IPS-18a (cell line): ENCODE results near the gene AHNAK2.

Experiments
- H3K27ac ChIP-seq: one replicate; pipeline ENCODE4 v1.5.1; 2013; ENCODE audit warnings: low read length
- H3K27me3 ChIP-seq: one replicate; pipeline ENCODE4 v1.6.1; 2013; ENCODE audit warnings: mild to moderate bottlenecking, low read length; ENCODE audit not compliant: control insufficient read depth, insufficient read depth
- H3K36me3 ChIP-seq: one replicate; pipeline ENCODE4 v1.6.1; 2013; ENCODE audit warnings: low read depth, low read length; ENCODE audit not compliant: control insufficient read depth
- H3K4me1 ChIP-seq: one replicate; pipeline ENCODE4 v1.6.1; 2013; ENCODE audit warnings: low read depth, low read length; ENCODE audit not compliant: control insufficient read depth
- H3K4me3 ChIP-seq: one replicate; pipeline ENCODE4 v1.5.1; 2013; ENCODE audit warnings: low read length
- H3K9ac ChIP-seq: one replicate; pipeline ENCODE4 v1.6.1; 2013; ENCODE audit warnings: mild to moderate bottlenecking, low read length, moderate library complexity
- H3K9me3 ChIP-seq: one replicate; pipeline ENCODE4 v1.6.1; 2013; ENCODE audit warnings: low read depth, low read length; ENCODE audit not compliant: control insufficient read depth

AHNAK2 gene

GRCh38 chr14:105019861-105020814 lies 42.0 kb upstream of the AHNAK2 start:
- Histone ChIP-seq H3K4me3 (peak overlapping the region; percentile 95), H3K27ac (no peak overlapping the region), H3K27me3 (no peaks in the 10 kb centered on the region), H3K36me3 (no peaks in the 10 kb centered on the region), H3K9me3 (no peaks in the 10 kb centered on the region), H3K4me1 (peaks cover 19% of the 10 kb centered on the region), H3K9ac (peak overlapping the region; percentile 89)

DNA sequence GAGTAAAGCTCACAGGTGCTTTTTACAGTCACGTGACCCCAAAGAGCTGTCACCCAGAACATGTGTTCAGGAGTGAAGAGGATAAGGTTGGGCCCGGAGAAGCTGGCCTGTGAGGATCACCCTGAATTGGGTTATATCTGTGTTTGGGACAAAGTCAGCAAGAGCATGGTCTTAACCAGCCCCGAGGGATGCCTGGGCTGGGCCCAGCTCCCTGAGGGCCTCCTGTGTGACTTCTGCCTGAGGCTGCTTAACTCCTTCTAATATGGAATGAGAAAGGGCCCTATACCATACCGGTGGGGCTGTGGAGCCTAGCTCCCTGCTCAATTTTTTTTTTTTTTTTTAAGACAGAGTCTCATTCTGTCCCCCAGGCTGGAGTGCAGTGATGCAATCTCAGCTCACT lies 40.2 kb upstream of the AHNAK2 start:
- peaks cover 24% of the 10 kb centered on the region for H3K4me1 ChIP-seq

GRCh38 chr14:105015905-105016304 lies 37.7 kb upstream of the AHNAK2 start:
- Histone ChIP-seq H3K36me3 (peaks cover 9% of the 10 kb centered on the region), H3K9me3 (no peaks in the 10 kb centered on the region), H3K27me3 (no peaks in the 10 kb centered on the region), H3K27ac (no peak overlapping the region), H3K4me3 (no peak overlapping the region), H3K9ac (no peak overlapping the region), H3K4me1 (peaks cover 24% of the 10 kb centered on the region)

More for the DNA sequence above, 40.2 kb upstream of the AHNAK2 start:
- Histone ChIP-seq H3K9ac (no peak overlapping the region), H3K27me3 (no peaks in the 10 kb centered on the region), H3K4me3 (no peak overlapping the region), H3K9me3 (no peaks in the 10 kb centered on the region), H3K36me3 (no peaks in the 10 kb centered on the region), H3K27ac (no peak overlapping the region)

DNA sequence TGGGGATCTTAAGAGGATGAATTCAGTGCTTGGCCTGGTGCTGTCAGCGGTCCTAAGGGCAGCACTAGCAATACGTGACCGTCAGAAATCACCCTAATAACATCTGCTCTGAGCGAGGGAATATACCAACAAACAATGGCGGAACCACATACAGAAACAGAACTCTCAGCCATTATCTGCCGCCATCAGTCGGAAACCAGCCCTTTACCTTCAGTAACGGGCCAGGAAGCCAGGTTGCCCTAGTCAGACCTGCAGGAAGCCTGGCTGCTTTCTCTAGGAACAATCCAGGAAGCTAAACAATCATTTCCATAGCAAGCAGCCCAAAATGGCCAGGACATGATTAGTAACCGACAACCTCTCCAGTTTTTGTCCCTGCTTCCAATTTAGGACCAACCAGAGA lies 37.1 kb upstream of the AHNAK2 start:
- Histone ChIP-seq H3K27ac (no peak overlapping the region), H3K4me1 (peaks cover 24% of the 10 kb centered on the region), H3K36me3 (peaks cover 15% of the 10 kb centered on the region), H3K9me3 (no peaks in the 10 kb centered on the region), H3K9ac (no peak overlapping the region), H3K27me3 (no peaks in the 10 kb centered on the region), H3K4me3 (no peak overlapping the region)

GRCh38 chr14:105014631-105015030 lies 36.5 kb upstream of the AHNAK2 start:
- no peak overlapping the region for H3K4me3 ChIP-seq
- H3K9me3 ChIP-seq: no peaks in the 10 kb centered on the region
- H3K27me3 ChIP-seq: no peaks in the 10 kb centered on the region
- H3K9ac ChIP-seq: no peak overlapping the region
- no peak overlapping the region for H3K27ac ChIP-seq
- peaks cover 21% of the 10 kb centered on the region for H3K36me3 ChIP-seq
- peaks cover 24% of the 10 kb centered on the region for H3K4me1 ChIP-seq

DNA sequence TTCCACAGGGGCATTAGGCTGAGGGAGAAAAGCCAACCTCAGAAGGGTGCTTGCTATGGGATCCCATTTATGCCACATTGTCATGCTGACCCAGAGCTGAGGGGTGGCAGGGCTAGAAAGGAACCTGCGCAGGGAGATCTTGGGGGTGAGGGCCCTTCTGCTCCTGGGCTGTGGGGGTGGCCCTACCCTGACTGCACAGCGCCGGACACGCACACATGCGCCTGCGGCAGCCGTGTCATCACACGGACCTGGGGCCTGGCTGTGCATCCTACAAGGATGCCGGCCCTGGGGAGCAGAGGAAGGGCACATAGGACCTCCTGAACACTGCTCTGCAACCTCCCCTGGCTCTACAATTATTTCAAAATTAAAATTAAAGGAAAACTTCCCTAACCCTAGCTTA lies 35.9 kb upstream of the AHNAK2 start:
- Histone ChIP-seq H3K4me1 (peaks cover 18% of the 10 kb centered on the region), H3K9ac (no peak overlapping the region), H3K4me3 (no peak overlapping the region), H3K27me3 (no peaks in the 10 kb centered on the region), H3K27ac (no peak overlapping the region), H3K9me3 (no peaks in the 10 kb centered on the region), H3K36me3 (peaks cover 27% of the 10 kb centered on the region)

- H3K4me3 ChIP-seq: no peak overlapping the region
- no peaks in the 10 kb centered on the region for H3K27me3 ChIP-seq
- H3K4me1 ChIP-seq: peaks cover 17% of the 10 kb centered on the region
- no peak overlapping the region for H3K27ac ChIP-seq
- H3K9ac ChIP-seq: no peak overlapping the region
- peaks cover 28% of the 10 kb centered on the region for H3K36me3 ChIP-seq
- no peaks in the 10 kb centered on the region for H3K9me3 ChIP-seq
These were observed 35.1 kb upstream of the AHNAK2 start for GRCh38 chr14:105013150-105013785.

DNA sequence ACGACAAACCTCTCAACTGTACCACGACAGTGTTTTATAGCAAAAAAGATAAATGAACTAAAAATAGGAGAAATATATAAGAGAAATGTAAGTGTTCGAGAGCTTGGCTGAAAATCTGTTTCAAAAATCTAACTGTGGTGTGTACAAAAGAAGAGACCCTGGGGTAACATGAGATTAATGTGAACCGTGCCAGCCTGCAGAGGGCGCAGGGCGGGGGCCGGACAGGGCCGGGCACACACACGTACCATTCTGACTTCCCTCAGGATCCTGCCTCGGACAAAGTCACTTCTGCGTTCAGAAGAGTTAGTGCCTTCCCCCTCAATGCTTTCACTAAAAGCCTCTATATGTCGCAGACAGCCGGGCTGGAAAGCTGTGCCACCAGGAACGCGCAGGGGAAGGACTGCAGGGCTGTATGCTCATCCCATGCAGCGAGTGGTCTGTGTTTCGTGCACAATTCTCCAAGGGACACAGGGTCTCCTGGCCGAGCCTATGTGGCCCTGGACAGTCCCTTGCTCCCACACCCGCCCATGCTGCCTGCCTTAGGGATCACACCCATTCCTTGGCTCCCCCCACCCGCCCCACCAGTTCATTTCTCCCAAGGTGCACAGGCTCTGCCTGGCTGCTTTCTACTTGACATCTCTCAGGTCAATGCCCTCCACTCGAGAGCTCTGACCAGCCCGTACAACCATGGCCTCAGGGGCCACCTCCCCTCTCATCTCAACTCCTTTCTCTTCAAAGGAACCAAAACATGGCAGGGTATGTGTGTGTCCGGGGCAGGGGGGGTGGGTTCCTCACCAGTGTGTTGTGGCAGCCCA lies 34.2 kb upstream of the AHNAK2 start:
- no peak overlapping the region for H3K27ac ChIP-seq
- H3K9ac ChIP-seq: no peak overlapping the region
- peaks cover 11% of the 10 kb centered on the region for H3K4me1 ChIP-seq
- peaks cover 32% of the 10 kb centered on the region for H3K36me3 ChIP-seq
- no peak overlapping the region for H3K4me3 ChIP-seq
- no peaks in the 10 kb centered on the region for H3K27me3 ChIP-seq
- no peaks in the 10 kb centered on the region for H3K9me3 ChIP-seq

DNA sequence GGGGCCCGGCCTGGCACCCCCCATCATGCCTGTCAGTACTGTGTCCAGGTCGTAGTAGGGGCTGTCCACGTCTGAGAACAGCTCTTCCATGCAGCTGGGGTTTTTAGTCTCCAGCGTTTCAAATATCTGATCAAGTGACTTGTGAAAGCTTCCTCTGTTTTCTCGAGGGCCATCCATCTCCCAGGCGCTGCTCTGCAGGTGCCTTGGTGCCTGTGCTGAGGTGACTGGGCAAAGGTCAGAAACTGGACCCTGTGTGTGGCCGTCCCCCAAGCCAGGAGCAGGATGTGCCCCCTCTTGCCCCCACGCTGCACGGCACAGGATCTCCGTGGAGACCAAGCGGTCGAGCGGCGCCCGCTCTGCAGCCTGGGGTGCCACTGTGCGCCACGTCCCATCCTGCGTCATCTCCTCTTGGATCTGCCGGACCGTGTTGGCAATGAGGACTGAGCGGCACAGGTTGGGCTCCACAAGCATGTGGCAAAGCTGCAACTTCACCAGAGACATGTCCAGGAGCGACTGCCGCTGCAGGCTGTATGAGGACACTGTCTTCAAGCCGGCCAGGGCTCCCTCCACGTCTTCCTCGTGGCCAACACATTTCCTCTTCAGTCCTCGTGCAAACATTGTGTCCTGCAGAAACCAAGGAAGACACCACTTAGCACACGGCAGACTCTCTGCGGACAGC lies 33.3 kb upstream of the AHNAK2 start:
- H3K36me3 ChIP-seq: peaks cover 35% of the 10 kb centered on the region
- H3K4me3 ChIP-seq: no peak overlapping the region
- H3K4me1 ChIP-seq: peaks cover 8% of the 10 kb centered on the region
- H3K9ac ChIP-seq: no peak overlapping the region
- H3K9me3 ChIP-seq: no peaks in the 10 kb centered on the region
- no peaks in the 10 kb centered on the region for H3K27me3 ChIP-seq
- no peak overlapping the region for H3K27ac ChIP-seq

GRCh38 chr14:105010891-105011291 lies 32.7 kb upstream of the AHNAK2 start:
- Histone ChIP-seq H3K9ac (no peak overlapping the region), H3K27ac (no peak overlapping the region), H3K36me3 (peaks cover 35% of the 10 kb centered on the region), H3K4me1 (peaks cover 8% of the 10 kb centered on the region), H3K9me3 (no peaks in the 10 kb centered on the region), H3K4me3 (no peak overlapping the region), H3K27me3 (no peaks in the 10 kb centered on the region)

DNA sequence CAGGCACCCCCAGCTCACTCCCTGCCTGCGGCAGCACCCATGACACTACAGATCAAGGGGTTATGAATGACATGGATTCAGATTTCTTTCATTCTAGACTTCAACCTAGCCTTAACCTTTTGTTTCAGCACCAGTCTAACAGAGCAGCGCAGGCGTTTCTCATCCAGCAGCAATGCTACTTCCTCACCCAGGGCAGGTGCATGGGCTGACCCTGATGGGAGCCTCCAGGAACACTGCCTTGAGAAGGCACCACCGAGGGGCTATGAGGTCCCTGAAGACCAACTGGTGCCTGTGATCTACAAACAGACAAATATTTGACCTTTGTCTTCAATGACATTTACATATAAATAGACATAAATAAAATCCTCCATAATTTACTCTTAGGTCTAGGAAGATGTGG lies 31.9 kb upstream of the AHNAK2 start:
- peaks cover 5% of the 10 kb centered on the region for H3K4me1 ChIP-seq
- no peak overlapping the region for H3K27ac ChIP-seq
- no peak overlapping the region for H3K9ac ChIP-seq
- peaks cover 35% of the 10 kb centered on the region for H3K36me3 ChIP-seq
- no peaks in the 10 kb centered on the region for H3K27me3 ChIP-seq
- no peak overlapping the region for H3K4me3 ChIP-seq
- H3K9me3 ChIP-seq: no peaks in the 10 kb centered on the region
